Fibroblast of skin of back (primary cell): Measurements from ENCODE around the gene CFAP92.

Source experiments
- DNase-seq: peaks from one replicate; pipeline ENCODE4 v3.0.0-alpha.2; 2013

The CFAP92 gene

DNA sequence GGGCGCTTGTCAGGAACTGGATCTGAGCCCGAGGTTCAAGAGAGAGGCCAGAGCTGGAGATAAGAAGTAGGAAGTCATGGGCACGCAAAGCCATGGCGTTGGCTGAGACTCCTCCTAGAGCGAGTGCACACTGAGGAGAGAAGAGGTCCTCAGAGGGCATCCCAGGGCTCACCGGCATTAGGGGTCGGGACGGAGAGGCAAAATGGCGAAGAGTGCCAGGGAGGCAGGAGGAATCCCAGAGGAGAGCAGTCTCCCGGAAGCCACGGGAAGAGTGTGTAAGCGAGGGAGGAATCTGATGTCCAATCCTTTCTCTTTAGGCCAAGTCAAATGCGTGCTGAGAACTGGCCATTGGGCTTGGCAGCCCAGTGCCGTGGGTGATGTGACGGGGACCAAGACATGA is 31.2 kb upstream of the CFAP92 start:
- no peak for DNase-seq

- DNase-seq = no peak
These were observed 30.0 kb upstream of the CFAP92 start for GRCh38 chr3:129023909-129024308.

DNA sequence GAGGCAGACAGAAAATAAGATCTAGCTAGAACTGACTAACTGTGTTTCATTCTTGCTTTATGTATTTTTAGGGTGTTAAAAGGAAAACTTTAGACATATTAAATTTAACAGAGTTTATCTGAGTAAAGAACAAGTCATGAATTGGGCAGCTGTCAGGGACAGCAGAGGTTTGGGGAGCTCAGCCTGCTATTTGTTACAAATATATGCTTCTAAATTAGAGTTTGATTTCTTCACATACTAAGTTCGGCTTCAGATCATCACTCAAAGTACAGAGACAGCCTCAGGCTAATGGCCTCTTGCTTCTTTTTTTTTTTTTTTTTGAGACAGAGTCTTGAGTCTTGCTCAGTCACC is 29.1 kb upstream of the CFAP92 start:
- no peak for DNase-seq

DNA sequence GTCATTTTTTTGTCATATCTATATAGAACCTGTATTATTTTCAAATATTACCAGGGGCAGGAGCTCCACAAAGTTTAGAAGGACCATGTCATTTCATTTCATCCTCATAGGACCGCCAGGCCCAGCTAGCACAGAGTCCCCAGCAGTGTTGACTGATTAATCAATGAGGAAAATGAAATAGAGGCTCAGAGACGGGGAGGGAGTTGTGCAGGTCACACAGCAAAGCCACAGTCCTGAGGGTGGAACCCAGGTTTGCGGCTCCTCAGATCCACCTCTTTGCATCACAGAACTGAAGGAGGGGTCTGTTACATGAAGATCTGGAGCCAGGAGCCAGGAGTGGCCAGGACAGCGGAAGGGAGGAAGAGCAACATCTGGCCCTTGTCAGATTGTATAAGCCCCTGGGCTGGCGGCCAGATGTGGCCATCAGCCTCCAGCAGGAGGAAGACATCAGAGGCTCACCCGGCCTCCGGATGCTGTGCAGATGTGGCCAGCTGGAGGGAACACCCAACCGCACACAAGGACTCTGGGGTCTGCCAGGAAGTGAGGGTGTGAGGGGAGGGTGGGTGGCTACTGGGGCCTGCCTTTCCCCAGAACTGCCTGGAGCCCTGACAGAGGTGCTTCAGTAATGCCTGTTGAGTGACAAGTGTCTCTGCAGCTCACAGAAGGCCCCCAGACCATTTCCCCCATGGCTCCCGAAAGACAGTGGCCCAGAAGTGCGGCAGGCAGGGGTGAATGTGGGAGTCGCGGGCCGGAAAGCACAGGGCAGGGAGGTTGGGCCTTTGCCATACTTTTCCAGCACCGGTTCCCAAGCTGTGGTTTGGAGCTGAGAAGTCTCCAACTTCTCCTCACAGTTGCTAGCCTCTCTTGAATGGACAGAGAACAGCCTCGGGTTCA is 28.5 kb upstream of the CFAP92 start:
- DNase-seq = no peak

DNA sequence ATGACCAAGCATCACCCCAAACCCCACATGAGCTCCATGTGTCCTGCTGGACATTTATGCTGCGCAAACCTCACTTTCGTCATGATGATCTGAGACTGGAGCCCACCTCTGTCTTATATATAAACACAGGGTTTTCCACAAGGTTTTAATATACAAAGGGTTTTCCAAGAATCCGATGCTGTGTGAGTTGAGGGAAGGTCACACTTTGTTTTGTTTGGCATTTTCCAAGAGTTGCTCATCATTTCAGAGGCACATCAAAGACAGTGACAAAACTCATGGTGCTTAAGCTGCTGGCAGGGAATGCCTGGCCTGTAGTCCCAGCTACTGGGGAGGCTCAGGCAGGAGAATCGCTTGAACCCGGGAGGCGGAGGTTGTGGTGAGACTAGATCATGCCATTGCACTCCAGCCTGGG is 27.3 kb upstream of the CFAP92 start:
- peak; percentile 53 for DNase-seq

GRCh38 chr3:129020691-129021090 is 26.8 kb upstream of the CFAP92 start:
- DNase-seq = no peak

- DNase-seq = no peak
These were observed 25.4 kb upstream of the CFAP92 start for GRCh38 chr3:129019266-129019665.

GRCh38 chr3:129018751-129019150 is 24.9 kb upstream of the CFAP92 start:
- no peak for DNase-seq

GRCh38 chr3:129018271-129018670 is 24.4 kb upstream of the CFAP92 start:
- no peak for DNase-seq

DNA sequence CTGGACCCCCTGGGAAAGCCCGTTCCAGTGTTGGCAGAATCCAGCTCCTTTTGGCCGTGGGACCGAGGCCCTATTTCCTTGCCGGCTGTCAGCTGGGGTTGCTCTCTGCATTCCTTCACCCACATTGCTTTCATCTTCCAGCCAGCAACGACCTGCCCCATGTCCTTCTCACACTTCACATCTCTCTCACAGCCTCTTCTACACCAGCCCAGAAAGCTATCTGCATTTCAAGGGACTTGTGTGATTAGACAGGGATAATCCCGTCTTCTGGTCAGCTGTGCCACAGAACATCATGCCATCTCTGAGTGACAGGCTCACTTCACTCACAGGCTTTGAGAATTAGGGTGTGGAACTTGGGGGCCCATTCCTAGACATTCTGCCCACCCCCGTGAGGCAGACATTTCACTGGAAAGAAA is 23.6 kb upstream of the CFAP92 start:
- no peak for DNase-seq

GRCh38 chr3:129016720-129017483 is 23.0 kb upstream of the CFAP92 start:
- no peak for DNase-seq

DNA sequence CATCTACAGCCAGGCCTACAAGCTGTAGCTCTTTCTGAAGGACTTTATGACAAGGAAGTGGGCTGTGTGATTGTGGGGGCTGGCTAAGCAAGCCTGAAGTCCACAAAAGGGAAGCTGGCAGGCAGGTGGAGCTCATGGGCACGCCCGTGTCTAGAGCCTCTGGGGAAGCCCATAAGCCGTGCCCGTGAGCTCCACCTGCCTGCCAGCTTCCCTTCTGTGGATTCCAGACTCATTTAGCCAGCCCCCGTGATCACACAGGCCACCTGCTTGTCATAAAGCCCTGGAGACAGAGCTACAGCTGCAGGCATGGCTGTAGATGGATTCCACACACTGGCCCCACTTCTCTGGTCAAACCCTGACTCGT is 22.5 kb upstream of the CFAP92 start:
- no peak for DNase-seq

GRCh38 chr3:129015388-129016105 is 21.7 kb upstream of the CFAP92 start:
- no peak for DNase-seq

DNA sequence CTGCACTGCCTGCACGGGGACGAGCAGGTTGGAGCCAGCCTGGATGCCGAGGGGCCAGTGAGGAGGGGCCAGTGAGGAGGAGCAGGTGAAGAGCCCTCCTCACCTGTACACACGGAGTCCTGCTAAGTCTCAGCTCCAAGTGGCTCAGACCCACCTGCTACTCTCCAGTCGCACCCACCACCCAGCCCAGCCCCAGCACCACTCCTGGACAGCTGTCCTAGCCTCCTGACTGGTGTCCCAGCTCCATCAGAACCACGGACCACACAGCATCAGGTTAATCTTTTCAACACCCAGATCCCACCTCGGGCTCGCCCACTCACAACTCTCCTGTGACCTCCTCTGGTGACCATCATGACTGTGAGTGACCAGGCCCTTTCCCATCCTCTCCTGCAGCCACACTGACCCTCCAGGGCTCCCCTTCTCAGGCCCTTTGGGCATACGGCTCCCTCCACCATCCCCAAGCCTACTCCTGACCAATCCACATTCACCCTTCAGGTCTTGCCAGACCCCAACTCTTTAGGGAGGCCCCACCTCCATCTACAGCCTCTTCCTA is 21.0 kb upstream of the CFAP92 start:
- no peak for DNase-seq

DNA sequence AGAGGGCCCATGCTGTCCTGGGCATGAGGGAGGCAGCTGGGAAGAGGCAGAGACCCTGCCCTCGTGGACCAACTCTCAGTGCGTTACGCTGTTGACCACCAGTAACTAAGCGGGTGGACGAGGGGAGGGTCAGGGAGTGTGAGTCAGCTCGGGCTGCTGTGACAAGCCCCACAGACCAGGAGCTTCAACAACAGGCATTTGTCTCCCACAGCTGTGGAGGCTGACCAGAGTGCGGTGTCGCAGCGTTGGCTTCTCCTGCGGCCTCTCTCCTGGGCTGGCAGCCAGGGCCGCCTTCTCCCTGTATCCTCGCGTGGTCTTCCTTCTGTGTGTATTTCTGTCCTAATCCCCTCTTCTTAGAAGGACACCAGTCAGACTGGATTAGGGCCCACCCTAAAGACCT is 20.3 kb upstream of the CFAP92 start:
- no peak for DNase-seq

DNA sequence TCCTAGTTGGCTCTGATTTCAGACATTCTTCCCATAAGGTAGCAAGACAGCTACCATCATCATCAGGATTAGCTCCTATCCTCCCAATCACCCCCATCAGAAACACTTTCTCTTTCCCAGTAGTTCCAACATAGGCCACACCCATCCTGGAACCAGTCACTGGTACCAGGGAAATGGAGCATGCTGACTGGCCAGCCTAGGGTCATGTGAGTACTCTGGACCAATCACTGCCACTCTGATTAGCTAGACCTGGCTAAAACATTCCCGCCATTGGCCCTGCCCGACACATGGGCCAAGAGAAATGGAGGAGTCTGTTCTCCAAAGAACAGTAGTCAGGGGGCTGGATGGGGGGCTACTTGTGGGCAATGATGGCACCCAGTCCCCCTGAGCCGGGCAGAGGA is 19.6 kb upstream of the CFAP92 start:
- DNase-seq = no peak

DNA sequence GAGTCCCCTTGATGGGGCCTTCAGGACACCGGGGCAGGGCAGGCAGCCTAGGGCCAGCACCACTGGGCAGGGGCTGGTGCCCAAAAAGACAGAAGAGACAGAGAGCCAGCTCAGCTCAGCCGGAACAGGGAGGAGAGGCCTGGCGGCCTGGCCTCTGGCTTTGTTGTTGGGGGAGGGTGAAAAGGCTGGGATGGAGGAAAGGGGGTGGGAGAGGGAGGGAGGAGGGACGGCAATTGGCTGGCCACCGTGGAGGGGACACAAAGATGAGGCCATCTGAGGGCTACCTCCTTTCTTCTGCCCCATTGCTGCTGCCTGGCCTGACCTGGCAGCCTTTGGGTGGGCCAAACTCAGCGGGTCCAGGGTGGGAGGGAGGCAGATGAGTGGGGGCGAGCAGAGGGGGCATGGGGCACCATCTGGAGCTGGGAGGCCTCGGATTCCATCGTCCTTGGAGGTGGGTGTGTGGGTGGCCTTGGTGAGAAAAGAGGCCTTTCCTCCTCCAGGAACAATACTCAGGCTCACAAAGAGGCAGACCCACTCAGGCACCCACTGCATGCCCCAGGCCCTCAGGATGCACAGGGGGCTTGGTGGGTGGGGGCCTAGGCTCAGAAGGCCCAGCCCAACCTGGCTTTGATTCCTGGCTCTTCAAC is 16.6 kb upstream of the CFAP92 start:
- DNase-seq = no peak

DNA sequence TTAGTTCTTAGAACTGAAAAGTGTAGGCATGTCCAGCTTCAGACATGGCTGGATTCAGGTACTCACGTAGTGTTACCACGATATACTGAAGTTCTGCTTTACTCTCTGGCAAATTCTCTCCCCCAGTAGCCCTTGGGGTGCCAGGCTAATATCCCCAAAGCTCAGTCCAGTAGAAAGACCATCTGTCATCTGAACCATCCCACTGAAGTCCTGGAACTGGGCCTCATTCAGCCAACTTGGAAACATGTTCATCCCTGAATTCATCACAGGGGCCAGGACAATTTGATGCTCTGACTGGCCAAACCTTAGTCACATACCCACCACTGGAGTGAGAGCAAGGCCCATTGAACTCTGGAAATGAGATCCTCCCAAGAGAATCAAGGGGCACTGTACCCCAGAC is 15.4 kb upstream of the CFAP92 start:
- DNase-seq = no peak

GRCh38 chr3:129007792-129008191 is 13.9 kb upstream of the CFAP92 start:
- DNase-seq = no peak

- no peak for DNase-seq
These were observed 13.0 kb upstream of the CFAP92 start for GRCh38 chr3:129006864-129007263.

- no peak for DNase-seq
These were observed 11.8 kb upstream of the CFAP92 start for GRCh38 chr3:129005526-129006303.
